GM12874 (cell line): Measurements from ENCODE around the gene ABHD13.

Experiments used
- TF ChIP-seq, protein P1 (sequence below): IDR thresholded peaks from 2 replicates; pipeline ENCODE4 v1.5.1; 2011; ENCODE audit warnings: low read depth, mild to moderate bottlenecking, control low read depth, low read length, moderate library complexity; ENCODE audit not compliant: insufficient read depth

The ABHD13 gene

DNA sequence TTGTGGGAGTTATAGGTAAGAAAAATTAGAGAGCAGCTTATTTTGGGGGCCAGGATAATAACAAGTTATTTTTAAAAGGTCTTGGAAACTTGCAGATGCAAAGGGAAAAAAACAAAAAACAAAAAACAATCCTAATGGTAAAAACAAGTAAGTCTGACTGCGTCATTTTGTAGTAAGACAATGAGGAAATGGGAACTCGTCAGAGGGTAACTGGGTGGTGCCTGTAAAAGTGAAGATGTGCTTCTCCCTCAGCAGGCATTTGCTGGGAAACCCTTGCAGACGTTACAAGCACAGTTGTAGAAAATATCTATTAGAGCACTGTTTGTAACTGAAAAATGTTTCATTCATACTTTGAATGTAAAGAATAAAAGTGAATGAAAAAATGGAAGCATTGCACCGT lies 49.2 kb downstream of the ABHD13 start:
- TF ChIP-seq, protein P1, sequence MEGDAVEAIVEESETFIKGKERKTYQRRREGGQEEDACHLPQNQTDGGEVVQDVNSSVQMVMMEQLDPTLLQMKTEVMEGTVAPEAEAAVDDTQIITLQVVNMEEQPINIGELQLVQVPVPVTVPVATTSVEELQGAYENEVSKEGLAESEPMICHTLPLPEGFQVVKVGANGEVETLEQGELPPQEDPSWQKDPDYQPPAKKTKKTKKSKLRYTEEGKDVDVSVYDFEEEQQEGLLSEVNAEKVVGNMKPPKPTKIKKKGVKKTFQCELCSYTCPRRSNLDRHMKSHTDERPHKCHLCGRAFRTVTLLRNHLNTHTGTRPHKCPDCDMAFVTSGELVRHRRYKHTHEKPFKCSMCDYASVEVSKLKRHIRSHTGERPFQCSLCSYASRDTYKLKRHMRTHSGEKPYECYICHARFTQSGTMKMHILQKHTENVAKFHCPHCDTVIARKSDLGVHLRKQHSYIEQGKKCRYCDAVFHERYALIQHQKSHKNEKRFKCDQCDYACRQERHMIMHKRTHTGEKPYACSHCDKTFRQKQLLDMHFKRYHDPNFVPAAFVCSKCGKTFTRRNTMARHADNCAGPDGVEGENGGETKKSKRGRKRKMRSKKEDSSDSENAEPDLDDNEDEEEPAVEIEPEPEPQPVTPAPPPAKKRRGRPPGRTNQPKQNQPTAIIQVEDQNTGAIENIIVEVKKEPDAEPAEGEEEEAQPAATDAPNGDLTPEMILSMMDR = no peak

DNA sequence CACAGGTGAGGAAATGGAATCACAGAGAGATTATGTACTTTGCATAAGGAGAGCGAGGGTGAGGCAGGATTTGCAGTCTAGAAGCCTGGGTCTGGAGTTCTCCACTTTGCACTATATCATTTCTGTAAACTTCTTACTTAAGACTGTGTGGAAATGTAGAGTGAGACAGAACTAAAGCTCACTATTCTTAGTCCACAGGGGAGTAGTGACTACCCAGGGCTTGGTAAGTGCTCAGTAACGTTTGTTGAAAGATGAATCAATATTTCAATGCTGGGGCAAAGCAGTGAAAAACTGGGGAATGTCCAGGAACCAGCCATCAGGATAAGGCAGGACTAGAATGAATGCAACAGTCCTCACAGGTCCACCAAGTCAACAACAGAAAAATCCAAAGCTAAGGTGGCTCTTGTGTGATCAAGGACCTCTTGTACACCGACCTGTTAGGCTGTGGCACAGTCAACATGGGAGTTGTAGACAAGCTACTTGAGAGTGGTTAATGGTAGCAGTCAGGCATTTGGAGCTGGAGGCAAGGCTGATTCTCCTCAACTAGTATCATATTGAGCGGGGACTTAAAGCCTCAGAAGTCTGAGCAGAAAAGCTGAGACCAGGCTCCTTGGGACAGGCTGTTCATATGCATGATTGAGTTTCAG lies 50.4 kb downstream of the ABHD13 start:
- TF ChIP-seq, protein P1 = no peak

DNA sequence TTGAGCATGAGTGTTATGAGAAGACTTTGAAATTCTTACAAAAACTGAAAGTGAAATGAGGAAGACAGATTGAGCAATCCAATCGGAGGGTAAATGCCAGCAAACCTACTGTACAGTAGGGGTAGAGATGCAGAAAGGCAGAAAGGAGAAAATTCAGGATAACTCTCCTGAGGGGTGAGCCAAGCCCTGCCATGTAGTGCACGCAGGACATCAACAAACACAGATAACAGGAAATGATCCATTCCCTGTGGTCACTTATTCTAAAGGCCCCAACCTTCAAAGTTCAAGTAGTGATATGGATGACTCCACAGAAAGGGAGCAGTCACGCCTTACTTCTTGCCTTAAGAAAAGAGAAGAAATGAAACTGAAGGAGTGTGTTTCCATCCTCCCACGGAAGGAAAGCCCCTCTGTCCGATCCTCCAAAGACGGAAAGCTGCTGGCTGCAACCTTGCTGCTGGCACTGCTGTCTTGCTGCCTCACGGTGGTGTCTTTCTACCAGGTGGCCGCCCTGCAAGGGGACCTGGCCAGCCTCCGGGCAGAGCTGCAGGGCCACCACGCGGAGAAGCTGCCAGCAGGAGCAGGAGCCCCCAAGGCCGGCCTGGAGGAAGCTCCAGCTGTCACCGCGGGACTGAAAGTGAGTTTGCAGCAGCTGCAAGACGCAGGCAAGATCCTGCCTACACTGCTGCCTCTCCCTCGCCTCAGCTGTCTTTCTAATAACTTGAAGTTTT lies 51.6 kb downstream of the ABHD13 start, which contains the start of gene TNFSF13B:
TSS of gene TNFSF13B (plus strand) at position 118 of the 728 bp plus-strand sequence. CDS start at position 296, 178 bp downstream.
- TF ChIP-seq, protein P1 = peak; percentile 50

DNA sequence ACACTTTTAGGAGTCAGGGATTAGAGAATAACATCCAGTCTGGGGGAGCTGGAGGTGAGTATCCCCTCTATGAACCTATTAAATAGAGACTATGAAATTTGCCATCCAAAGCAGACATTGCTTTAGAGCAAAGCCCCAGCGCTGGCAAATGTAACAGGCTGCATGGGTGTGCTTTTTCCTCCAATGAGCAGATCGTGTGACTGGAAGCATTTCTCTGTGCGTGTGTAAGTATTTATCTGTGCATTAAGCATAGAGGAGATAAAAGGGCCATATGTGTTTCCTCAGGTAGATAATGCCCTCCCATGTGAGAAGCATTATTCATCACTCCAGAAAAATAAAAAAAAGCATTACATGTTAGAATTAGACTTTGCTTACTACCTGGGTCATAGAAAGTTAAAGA lies 52.2 kb downstream of the ABHD13 start:
- TF ChIP-seq, protein P1 = no peak

DNA sequence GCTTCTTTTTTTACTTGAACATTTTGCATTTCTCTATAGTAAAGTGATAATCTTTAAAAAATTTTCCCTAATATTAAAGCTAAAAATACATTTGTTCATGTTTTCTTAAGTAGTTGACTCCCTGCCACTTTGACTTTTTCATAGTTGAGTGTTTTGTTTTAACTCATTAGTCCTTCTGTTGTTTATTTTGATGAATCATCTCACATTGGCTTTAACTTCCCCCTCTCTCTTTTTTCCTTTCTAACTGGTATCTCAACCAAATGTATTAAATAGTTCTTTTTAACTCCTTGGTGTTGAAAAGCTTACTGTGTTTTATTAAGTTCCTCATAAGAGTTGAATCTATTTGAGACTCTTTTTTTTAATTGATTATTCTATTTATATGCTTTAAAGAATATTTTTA lies 54.1 kb downstream of the ABHD13 start:
- TF ChIP-seq, protein P1 = no peak

DNA sequence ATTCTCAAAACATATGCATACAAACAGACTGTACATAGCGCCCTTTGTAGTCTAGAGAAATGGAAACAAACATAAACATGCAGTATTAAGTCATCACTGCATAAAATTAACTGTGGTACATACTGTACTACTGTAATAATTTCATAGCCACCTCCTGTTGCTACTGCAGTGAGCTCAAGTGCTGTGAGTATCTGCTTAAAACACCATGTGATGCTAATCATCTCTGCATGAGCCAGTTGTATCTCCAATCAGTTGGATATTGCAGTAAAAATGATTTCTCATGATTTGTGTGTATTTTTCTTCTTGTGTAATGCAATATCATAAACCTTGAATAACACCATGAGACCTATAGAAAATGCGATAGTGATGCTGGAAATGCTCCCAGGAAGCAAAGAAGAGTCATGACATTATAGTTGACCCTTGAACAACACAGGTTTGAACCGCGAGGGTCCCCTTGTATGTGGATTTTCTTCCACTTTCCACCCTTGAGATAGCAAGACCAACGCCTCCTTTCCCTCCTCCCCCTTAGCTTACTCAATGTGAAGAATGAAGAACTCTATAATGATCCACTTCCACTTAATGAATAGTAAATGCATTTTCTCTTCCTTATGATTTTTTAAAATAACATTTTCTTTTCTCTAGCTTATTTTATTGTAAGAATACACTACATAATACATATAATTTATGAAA lies 55.4 kb downstream of the ABHD13 start:
- TF ChIP-seq, protein P1 = no peak

DNA sequence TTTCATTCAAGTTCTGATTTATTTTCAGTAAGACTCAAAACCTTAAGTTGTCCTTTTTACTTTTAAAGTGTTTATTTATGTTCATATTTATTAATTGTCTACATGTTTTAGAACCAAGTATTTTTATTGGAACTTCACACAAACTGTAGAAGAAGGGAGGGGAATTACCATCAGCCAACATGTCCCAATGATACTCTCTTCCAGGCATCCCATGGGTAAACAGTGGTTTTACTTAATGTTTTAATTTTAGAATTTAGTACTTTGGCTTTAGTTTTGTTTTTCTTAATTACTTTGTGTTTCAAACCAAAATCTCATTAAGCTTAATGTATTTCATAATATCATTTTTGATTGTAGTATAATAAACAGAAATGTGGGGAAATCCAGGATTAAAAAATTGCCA lies 56.5 kb downstream of the ABHD13 start:
- TF ChIP-seq, protein P1 = no peak
